GM13976 (cell line): Measurements from ENCODE around the gene SCRN3.

ENCODE experiments used
- DNase-seq: peaks from one replicate; pipeline ENCODE4 v3.0.0; 2012; ENCODE audit warnings: low spot score
- CTCF ChIP-seq: IDR thresholded peaks from 2 replicates; pipeline ENCODE4 v1.5.1; 2012; ENCODE audit warnings: borderline replicate concordance, mild to moderate bottlenecking; ENCODE audit not compliant: insufficient read depth; ENCODE audit errors: extremely low read depth, missing control alignments, control extremely low read depth
- in situ Hi-C: fragments of 300-500 bp; cut with MboI; formaldehyde crosslinking; loops from one replicate; pipeline ENCODE4 v1.12.0; 2022; ENCODE audit warnings: low sequenced_read_pairs, mixed read lengths, inconsistent platforms; ENCODE audit not compliant: unreplicated experiment

Gene SCRN3

DNA sequence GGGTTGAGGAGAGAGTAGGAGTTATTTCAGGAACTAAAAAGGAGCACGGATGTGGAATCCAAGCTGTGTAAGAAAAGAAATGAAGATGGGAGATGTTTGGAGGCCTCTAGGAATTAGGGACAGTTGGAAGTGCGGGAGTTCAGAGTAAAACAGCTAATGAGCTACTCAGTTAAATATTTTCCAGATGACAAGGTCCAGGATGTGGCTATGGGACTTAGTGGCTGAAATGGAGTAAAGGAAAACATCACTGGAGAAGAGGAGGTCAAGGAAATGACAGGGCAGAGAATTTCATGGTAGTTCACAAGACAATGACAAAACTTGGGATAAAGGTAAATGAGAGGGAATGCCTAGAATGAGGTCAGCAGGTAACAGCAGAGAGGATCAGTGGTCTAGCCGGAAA lies 78.3 kb downstream of the SCRN3 start:
- no peak for DNase-seq
- TF ChIP-seq CTCF = no peak
- in situ Hi-C loops = no loop called here

GRCh38 chr2:174477759-174478158 lies 82.2 kb downstream of the SCRN3 start:
- no peak for DNase-seq
- TF ChIP-seq CTCF = no peak
- in situ Hi-C loops = no loop called here
